Measurements from ENCODE around the gene SPEN.

Gene SPEN

DNA sequence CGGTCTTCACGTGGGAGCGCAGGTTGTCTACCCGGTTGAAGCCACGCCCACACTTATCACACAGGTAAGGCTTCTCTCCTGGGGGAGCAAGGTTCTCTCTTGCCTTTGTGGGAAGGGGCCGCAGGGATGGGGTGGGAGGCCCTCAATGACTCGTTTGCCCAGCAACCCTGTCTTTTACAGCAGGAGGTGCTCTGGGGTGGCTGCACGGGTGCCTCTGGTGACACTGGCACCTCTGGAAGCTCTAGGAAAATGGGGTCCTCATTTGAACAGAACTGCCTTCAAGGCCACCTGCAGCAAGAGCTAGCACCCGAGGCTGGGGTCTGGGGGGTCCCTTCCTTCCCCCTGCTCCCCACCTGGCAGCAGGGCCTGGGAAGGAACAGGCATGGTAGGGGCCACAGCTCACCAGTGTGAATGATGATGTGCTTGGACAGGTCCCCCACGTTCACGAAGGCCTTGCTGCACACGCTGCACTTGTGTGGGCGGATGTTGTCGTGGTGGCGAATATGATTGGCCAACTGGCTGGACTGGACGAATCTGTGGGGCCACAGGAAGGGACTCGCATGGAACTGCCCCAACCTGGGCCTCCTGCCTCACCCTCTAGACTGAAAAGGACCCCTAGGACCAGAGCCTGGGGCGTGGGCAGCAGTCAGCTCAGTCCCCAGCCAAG, 95.3 kb downstream of the SPEN start:
- TF ChIP-seq, protein P1, sequence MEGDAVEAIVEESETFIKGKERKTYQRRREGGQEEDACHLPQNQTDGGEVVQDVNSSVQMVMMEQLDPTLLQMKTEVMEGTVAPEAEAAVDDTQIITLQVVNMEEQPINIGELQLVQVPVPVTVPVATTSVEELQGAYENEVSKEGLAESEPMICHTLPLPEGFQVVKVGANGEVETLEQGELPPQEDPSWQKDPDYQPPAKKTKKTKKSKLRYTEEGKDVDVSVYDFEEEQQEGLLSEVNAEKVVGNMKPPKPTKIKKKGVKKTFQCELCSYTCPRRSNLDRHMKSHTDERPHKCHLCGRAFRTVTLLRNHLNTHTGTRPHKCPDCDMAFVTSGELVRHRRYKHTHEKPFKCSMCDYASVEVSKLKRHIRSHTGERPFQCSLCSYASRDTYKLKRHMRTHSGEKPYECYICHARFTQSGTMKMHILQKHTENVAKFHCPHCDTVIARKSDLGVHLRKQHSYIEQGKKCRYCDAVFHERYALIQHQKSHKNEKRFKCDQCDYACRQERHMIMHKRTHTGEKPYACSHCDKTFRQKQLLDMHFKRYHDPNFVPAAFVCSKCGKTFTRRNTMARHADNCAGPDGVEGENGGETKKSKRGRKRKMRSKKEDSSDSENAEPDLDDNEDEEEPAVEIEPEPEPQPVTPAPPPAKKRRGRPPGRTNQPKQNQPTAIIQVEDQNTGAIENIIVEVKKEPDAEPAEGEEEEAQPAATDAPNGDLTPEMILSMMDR (conservative IDR thresholded peaks at IDR 0.05; ENCODE audit: low read depth, low read length), result no peak
- H3K4me3 ChIP-seq (ENCODE audit: low read depth, low read length), result no peak overlapping the region
- DNase-seq (ENCODE audit: low read depth), result no peak

DNA sequence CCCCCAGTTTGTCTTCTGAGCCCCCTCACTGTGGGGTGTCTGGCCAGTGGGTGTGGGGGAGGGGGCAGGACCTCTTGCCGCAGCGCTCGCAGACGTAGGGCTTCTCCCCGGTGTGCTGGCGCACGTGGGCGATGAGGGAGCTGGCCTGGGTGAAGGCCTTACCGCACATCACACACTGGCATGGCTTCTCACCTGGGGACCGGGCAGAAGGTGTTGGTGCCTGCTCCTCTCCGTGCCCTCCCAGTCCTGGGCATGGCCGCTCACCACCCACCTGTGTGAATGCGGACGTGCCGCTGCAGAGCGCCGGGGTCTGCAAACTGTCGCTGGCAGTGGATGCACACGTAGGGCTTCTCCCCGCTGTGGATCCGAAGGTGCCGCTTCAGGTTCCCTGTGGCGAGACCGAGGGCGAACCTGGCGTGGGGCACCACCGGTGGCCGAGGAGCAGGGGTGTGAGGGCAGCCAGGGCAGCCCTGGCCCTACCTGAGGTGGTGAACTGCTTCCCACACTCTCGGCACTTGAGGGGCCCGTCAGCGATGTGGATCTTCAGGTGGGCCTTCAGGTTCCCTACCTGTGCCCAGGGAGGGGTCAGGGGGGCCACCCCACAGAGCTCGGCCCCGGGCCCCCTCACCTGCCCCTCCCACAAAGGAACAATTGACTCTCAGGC, 96.0 kb downstream of the SPEN start:
- DNase-seq (ENCODE audit: low read depth), result no peak
- no peak overlapping the region for H3K4me3 ChIP-seq (ENCODE audit: low read depth, low read length)

GRCh38 chr1:15943992-15944307, 96.4 kb downstream of the SPEN start:
- no peak overlapping the region for H3K4me3 ChIP-seq (ENCODE audit: low read depth, low read length)
- TF ChIP-seq, protein P1 (conservative IDR thresholded peaks at IDR 0.05; ENCODE audit: low read depth, low read length), result no peak
- no peak for DNase-seq (ENCODE audit: low read depth)

More for the DNA sequence above, 96.0 kb downstream of the SPEN start:
- TF ChIP-seq, protein P1 (conservative IDR thresholded peaks at IDR 0.05; ENCODE audit: low read depth, low read length), result no peak

GRCh38 chr1:15944308-15945010, 97.0 kb downstream of the SPEN start:
- H3K4me3 ChIP-seq (ENCODE audit: low read depth, low read length), result no peak overlapping the region
- TF ChIP-seq, protein P1 (conservative IDR thresholded peaks at IDR 0.05; ENCODE audit: low read depth, low read length), result no peak
- no peak for DNase-seq (ENCODE audit: low read depth)

DNA sequence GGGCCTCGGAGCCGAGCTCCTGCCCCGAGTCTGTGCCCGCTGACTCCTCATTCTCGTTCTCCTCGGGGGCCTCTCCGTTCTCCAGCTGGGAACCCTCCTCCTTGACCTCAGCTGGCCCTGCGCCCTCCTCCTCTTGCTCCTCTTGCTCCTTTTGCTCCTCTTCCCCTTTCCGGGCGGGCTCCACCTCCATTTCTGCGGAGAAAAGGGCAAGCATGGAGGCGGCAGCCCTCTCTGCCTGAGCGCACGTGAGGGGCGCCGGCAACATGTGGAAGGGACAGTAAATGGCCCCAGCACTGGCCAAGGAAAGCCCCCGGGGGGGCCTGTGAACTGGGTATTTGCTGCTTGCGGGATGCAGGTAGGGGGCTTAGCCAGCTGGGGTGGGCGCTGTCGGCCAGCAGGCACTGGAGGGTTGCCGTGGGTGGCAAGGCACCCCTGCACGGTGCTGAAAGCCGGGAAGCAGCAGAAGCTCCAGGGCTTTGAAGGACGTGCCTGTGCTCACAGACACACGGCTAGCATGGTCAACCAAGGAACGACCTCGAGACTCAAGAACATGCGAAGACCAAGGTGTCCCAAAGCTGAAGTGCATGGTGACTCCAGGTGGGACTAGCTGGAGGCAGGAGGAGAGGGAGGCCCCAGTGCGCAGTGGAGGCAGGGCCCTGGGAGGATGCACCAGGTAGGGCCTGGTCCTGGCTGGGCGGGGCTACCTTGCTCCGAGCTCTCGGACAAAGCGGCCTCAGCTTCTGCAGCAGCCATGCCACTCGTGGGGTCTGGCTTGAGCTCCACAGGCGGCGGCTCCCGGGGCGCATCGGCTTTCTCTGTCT, 97.7 kb downstream of the SPEN start:
- TF ChIP-seq, protein P1 (conservative IDR thresholded peaks at IDR 0.05; ENCODE audit: low read depth, low read length), result no peak
- no peak for DNase-seq (ENCODE audit: low read depth)
- H3K4me3 ChIP-seq (ENCODE audit: low read depth, low read length), result no peak overlapping the region

DNA sequence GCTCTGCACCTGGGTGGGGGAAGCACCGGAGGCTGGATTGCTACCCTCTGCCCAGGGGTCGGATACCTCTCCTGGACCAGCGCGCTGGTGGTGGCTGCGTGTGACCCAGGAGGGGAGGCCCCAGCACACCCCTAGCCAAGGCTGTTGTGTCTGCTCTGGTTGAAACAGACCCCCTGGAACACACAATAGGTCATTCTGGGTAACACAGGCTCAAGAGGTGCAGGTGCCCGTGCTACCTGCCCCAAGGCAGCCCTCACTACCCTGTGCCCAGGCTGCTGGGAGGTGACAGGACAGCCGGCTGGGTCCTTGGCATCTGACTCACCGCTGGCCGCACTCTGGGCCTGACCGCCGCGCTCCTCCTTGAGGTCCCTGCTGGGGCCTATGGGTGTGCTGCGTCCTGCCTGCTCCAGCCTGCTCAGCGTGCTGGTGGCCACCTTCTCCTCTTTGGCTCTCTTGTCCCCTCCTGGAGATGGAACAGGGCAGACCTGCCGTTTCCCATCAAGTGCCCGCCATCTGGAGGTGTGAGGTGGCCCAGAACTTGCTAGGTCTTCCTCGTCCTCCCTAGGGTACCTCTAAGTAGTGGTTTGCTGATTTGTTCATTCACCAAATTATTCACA, 98.4 kb downstream of the SPEN start:
- DNase-seq (ENCODE audit: low read depth), result no peak
- TF ChIP-seq, protein P1 (conservative IDR thresholded peaks at IDR 0.05; ENCODE audit: low read depth, low read length), result no peak
- no peak overlapping the region for H3K4me3 ChIP-seq (ENCODE audit: low read depth, low read length)
